Measurements from ENCODE around the gene FAM219A.

GRCh38 chr9:34377404-34377746 lies 81.0 kb downstream of the FAM219A start:
- TF ChIP-seq, protein P1, sequence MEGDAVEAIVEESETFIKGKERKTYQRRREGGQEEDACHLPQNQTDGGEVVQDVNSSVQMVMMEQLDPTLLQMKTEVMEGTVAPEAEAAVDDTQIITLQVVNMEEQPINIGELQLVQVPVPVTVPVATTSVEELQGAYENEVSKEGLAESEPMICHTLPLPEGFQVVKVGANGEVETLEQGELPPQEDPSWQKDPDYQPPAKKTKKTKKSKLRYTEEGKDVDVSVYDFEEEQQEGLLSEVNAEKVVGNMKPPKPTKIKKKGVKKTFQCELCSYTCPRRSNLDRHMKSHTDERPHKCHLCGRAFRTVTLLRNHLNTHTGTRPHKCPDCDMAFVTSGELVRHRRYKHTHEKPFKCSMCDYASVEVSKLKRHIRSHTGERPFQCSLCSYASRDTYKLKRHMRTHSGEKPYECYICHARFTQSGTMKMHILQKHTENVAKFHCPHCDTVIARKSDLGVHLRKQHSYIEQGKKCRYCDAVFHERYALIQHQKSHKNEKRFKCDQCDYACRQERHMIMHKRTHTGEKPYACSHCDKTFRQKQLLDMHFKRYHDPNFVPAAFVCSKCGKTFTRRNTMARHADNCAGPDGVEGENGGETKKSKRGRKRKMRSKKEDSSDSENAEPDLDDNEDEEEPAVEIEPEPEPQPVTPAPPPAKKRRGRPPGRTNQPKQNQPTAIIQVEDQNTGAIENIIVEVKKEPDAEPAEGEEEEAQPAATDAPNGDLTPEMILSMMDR (IDR thresholded peaks at IDR 0.05), result no peak
- TF ChIP-seq POLR2AphosphoS5 (IDR thresholded peaks at IDR 0.05), result no peak

Data from esophagus muscularis mucosa (tissue), 3 donors.